Measurements from ENCODE around the gene PAN3.

- TF ChIP-seq, protein P1, sequence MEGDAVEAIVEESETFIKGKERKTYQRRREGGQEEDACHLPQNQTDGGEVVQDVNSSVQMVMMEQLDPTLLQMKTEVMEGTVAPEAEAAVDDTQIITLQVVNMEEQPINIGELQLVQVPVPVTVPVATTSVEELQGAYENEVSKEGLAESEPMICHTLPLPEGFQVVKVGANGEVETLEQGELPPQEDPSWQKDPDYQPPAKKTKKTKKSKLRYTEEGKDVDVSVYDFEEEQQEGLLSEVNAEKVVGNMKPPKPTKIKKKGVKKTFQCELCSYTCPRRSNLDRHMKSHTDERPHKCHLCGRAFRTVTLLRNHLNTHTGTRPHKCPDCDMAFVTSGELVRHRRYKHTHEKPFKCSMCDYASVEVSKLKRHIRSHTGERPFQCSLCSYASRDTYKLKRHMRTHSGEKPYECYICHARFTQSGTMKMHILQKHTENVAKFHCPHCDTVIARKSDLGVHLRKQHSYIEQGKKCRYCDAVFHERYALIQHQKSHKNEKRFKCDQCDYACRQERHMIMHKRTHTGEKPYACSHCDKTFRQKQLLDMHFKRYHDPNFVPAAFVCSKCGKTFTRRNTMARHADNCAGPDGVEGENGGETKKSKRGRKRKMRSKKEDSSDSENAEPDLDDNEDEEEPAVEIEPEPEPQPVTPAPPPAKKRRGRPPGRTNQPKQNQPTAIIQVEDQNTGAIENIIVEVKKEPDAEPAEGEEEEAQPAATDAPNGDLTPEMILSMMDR (IDR thresholded peaks at IDR 0.05) = no peak
- TF ChIP-seq TCF7L2 (IDR thresholded peaks at IDR 0.05; ENCODE audit: low read depth, low read length) = no peak
- no peak for TF ChIP-seq REST (IDR thresholded peaks at IDR 0.05; ENCODE audit: insufficient read depth in 1 of 2, low read depth in 2 of 2, low read length in 1 of 2)
- TF ChIP-seq SIN3A (IDR thresholded peaks at IDR 0.05; ENCODE audit: borderline replicate concordance, insufficient read depth, low read depth, low read length) = no peak
- TF ChIP-seq POLR2AphosphoS5 (IDR thresholded peaks at IDR 0.05; ENCODE audit: low read depth, low read length) = no peak
Observed at GRCh38 chr13:28159057-28159456, 20.7 kb downstream of the PAN3 start.

Measured in Panc1 (cell line).